ENCODE data around the gene DIP2A.

DIP2A gene

DNA sequence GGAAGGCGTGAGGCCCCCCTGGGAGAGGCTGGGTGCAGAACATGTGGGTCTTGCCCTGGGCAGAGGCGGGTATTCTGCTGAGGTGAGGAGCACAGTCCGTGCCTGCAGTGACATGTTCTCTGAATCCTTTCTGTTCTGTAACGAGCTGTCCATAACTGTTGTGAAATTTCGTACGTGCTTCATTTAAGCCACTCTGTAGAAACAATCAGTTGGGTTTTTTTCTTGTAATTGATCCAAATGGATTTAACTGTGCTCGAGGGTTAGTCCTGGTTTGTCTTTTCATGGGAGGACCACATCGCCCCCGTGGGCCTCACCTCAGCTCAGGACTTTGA, 45.4 kb upstream of the DIP2A start:
- H3K4me3 ChIP-seq (ENCODE audit: control insufficient read depth, low read depth, low read length) = no peak overlapping the region
- TF ChIP-seq, protein P1, sequence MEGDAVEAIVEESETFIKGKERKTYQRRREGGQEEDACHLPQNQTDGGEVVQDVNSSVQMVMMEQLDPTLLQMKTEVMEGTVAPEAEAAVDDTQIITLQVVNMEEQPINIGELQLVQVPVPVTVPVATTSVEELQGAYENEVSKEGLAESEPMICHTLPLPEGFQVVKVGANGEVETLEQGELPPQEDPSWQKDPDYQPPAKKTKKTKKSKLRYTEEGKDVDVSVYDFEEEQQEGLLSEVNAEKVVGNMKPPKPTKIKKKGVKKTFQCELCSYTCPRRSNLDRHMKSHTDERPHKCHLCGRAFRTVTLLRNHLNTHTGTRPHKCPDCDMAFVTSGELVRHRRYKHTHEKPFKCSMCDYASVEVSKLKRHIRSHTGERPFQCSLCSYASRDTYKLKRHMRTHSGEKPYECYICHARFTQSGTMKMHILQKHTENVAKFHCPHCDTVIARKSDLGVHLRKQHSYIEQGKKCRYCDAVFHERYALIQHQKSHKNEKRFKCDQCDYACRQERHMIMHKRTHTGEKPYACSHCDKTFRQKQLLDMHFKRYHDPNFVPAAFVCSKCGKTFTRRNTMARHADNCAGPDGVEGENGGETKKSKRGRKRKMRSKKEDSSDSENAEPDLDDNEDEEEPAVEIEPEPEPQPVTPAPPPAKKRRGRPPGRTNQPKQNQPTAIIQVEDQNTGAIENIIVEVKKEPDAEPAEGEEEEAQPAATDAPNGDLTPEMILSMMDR (IDR thresholded peaks at IDR 0.05; ENCODE audit: control insufficient read depth, insufficient read depth, low read depth, low read length, missing control alignments) = no peak
- DNase-seq (ENCODE audit: low read depth) = no peak

DNA sequence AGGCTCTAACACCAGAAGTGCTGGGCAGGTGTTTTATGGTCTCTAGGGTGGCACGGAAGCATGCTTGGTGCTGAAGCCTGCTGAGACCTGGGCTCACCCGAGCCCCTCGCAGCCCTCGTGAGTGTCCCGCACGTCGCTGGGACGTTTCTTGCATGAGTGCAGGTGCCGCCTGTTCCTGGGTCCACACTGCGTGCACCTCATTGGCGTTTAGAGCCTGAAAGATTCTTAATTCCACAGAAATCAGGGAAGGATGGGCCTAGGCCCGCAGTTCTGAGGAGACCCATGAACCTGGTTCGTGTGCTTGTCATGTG, 43.8 kb upstream of the DIP2A start:
- DNase-seq (ENCODE audit: low read depth) = no peak
- H3K4me3 ChIP-seq (ENCODE audit: control insufficient read depth, low read depth, low read length) = no peak overlapping the region
- TF ChIP-seq, protein P1 (IDR thresholded peaks at IDR 0.05; ENCODE audit: control insufficient read depth, insufficient read depth, low read depth, low read length, missing control alignments) = no peak

DNA sequence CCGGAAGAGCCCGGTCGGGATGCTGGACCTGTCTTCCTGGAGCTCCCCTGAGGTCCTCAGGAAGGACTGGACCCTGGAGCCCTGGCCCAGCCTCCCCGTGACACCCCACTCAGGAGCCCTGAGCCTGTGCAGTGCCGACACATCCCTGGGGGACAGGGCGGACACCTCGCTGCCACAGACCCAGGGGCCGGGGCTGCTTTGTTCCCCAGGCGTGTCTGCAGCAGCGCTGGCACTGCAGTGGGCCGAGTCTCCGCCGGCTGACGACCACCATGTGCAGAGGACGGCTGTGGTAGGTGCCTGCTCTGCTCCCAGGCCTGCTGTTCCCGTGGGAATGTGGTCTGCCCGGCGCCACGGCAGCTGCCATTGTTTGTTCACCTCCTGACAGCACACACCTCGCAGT, 42.1 kb upstream of the DIP2A start:
- TF ChIP-seq, protein P1 (IDR thresholded peaks at IDR 0.05; ENCODE audit: control insufficient read depth, insufficient read depth, low read depth, low read length, missing control alignments) = no peak
- H3K4me3 ChIP-seq (ENCODE audit: control insufficient read depth, low read depth, low read length) = no peak overlapping the region
- no peak for DNase-seq (ENCODE audit: low read depth)

DNA sequence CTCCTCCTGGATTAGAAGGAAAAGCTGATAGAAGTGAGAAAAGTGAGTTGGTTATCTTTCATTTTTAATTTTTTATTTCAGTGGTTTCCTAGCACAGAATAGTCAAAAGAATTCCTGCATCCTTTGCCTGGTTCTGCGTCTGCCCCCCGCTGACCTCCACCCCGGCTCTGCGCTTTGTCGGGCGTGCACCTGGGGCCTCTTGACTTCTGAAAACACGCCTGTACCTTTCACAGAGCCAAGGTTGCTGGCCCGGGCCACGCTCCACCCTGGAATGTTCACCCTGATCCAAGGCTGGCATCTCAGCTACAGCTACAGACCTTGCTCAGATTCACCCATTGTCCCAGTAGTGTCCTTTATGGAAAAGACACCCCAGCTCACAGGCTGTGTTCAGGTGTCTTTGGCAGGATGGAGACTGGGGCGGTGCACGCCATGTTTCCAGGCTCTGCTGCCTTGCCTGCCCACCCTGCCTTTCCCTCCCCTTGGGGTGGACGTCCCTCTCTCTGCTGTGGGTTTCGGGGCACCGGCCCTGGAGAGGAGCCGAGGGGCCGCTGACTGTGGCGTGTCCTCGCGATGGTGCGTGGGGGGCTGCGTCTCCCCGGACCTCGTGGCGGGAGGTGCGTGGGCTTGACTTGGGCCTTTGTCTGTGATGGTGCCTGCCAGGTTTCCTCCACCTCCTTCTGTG, 40.3 kb upstream of the DIP2A start:
- TF ChIP-seq, protein P1 (IDR thresholded peaks at IDR 0.05; ENCODE audit: control insufficient read depth, insufficient read depth, low read depth, low read length, missing control alignments) = no peak
- DNase-seq (ENCODE audit: low read depth) = no peak
- H3K4me3 ChIP-seq (ENCODE audit: control insufficient read depth, low read depth, low read length) = no peak overlapping the region

DNA sequence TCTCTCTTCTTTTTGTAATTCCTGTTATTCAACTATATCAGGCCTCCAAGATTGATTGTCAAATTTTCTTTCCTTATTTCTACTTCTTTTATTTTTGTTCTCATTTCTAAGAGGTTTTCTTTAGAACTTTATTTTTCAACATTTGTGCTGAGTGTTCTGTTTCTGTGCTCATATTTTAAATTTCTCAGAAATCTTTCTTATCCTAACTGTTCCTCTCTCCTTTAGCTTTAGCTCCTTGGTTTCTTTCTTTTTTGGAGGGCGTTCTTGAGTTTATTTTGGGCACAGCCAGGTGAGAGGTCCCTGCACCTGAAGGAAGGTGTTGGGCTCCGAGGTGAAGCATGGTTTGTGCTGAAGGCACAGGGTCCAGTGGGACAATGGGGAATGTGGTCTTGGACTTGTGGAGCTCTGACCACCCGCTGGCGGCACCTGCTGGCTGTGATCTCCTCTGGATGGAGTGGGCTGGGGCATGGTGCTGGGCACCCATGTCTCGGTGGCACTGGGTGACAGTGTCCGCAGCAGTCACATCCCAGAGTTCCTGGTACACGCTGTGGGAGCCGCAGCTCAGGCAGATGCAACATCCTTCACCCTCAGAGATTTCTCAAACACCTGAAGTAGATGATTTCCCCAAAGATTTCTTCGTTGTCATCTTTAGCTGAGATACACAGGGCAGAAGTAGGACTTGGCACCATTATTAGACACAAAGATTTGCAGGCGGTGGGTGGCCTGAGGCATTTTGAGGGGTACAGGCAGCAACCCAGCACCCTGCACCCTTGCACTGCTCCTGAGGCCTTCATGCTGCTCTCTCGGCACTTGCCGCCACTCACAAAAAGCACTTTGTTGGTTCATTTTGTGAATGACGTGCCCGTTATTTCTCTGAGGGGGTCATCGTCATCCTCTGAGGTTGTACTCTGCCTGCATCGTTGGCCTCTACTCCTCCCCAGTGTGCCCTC, 38.2 kb upstream of the DIP2A start:
- no peak for DNase-seq (ENCODE audit: low read depth)
- TF ChIP-seq, protein P1 (IDR thresholded peaks at IDR 0.05; ENCODE audit: control insufficient read depth, insufficient read depth, low read depth, low read length, missing control alignments) = no peak
- no peak overlapping the region for H3K4me3 ChIP-seq (ENCODE audit: control insufficient read depth, low read depth, low read length)

DNA sequence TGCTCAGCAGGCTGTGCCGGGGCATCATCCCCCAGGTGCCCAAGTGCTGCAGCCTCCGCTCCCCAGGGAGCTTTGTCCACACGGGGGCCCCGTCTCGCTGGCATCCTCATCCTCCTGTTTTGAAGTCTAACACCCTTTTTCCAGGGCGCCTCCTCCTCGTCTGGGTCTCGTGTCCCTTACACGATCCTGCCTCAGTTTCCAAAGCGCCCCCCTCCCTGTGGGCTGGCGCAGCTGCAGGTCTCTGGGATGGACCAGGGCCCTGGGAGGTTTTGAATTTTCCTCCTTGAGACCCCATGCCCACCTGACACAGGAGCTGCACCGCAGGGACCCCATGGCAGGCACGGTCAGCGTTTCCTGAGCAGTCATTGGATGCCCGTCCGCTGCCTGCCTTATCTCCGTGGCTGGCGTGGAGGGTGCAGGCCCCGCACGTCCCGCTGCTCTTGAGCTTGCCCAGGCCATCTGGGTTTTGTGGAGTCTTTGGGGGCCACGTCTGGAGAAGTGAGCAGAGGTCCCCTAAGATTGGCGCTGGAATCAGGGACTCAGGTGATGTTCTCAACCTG, 37.4 kb upstream of the DIP2A start:
- TF ChIP-seq, protein P1 (IDR thresholded peaks at IDR 0.05; ENCODE audit: control insufficient read depth, insufficient read depth, low read depth, low read length, missing control alignments) = no peak
- H3K4me3 ChIP-seq (ENCODE audit: control insufficient read depth, low read depth, low read length) = no peak overlapping the region
- DNase-seq (ENCODE audit: low read depth) = no peak

All from AG09309 (cell line).